Choroid plexus epithelial cell (primary cell): Measurements from ENCODE around the gene HYCC1.
"Not testable (repeated sequence)": the region's sequence is repeated elsewhere in the genome, so short reads cannot be mapped to it uniquely, and the experiment has no call there.

ENCODE experiments used
- DNase-seq: peaks from one replicate; pipeline ENCODE4 v3.0.0-alpha.2; 2010; ENCODE audit warnings: low read depth
- H3K4me3 ChIP-seq: 2 replicates; pipeline ENCODE4 v1.5.1; 2011; ENCODE audit warnings: low read depth, mild to moderate bottlenecking, control low read depth, low read length, moderate library complexity
- CTCF ChIP-seq: conservative IDR thresholded peaks from 2 replicates; pipeline ENCODE4 v1.5.1; 2011; ENCODE audit warnings: low read depth, mild to moderate bottlenecking, control low read depth, inconsistent platforms, low read length, moderate library complexity

The HYCC1 gene

GRCh38 chr7:22979861-22980260 is 34.1 kb downstream of the HYCC1 start:
- no peak for DNase-seq
- no peak overlapping the region for H3K4me3 ChIP-seq
- no peak for TF ChIP-seq CTCF

DNA sequence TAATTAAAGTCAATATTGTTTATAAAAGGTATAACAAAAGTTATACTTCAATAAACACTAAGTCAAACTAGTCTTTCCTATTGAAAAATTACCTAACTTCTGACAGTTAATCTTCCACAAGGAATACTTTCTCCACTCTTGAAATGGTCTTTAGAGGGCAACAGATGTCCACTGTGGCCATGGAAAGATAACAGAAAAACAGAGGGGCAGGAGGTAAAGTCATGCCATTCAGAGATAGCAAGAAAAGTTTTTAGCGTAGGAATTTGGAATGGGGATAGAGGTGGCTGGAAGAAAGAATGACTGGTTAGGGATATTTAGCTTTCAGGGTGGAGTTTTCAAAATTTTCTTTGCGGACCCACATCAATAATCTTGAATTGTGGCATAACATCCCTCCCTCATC is 34.7 kb downstream of the HYCC1 start:
- DNase-seq, result no peak
- no peak overlapping the region for H3K4me3 ChIP-seq
- TF ChIP-seq CTCF, result no peak

DNA sequence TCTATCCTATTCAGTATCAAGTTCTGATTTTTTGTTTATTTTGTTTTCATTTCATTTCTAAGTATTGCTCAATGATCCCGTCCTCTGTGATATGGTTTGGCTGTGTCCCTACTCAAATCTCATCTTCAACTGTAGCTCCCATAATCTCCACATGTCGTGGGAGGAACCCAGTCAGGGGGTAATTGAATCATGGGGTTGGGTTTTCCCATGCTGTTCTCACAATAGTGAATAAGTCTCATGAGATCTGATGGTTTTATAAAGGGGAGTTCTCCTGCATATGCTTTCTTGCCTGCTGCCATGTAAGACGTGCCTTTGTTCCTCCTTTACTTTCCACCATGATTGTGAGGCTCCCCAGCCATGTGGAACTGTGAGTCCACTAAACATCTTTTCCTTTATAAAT is 39.3 kb downstream of the HYCC1 start:
- H3K4me3 ChIP-seq, DNase-seq: not testable (repeated sequence)

GRCh38 chr7:22972207-22972606 is 41.7 kb downstream of the HYCC1 start:
- no peak for TF ChIP-seq CTCF

DNA sequence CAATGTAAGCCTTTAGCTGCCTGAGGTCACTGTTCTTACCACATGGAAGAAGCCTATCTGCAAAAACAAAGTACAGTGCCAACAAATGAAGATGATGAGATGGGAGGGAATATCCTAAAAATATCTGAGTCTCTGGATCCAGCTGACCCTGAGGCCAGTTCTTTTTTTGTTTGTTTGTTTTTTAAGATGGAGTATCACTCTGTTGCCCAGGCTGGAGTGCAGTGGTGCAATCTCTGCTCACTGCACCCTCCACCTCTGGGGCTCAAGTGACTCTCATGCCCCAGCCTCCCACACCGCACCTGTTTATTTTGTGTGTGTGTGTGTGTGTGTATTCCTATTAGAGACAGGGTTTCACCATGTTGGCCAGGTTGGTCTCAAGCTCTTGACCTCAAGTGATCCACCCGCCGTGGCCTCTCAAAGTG is 44.9 kb downstream of the HYCC1 start:
- DNase-seq, result no peak
- no peak overlapping the region for H3K4me3 ChIP-seq
- TF ChIP-seq CTCF, result no peak

More at GRCh38 chr7:22972207-22972606, 41.7 kb downstream of the HYCC1 start:
- DNase-seq, result no peak
- no peak overlapping the region for H3K4me3 ChIP-seq
